Thyroid gland (tissue), 4 donors: ENCODE data around the gene NUP88. TPM values are rescaled to one million over a fixed set of nuclear protein-coding genes. Genes with fewer than 3 reads are reported as not detected.

Experiments
- DNase-seq, 2 donors: peaks; one replicate each; pipeline ENCODE4 v3.0.0-alpha.2; 2019
- H3K27ac ChIP-seq, 3 donors: fragments of 200-600 bp; sonication (generic); 1 replicate in 2 of 3; 2 replicates in 1 of 3; pipeline ENCODE4 v1.5.1; 2016 to 2019; ENCODE audit warnings: mild to moderate bottlenecking in 1 of 3, moderate library complexity in 1 of 3
- H3K27me3 ChIP-seq: fragments of 200-600 bp; sonication (generic); one replicate; pipeline ENCODE4 v1.5.1; 2019
- H3K36me3 ChIP-seq, 2 donors: fragments of 200-600 bp; sonication (generic); one replicate each; pipeline ENCODE4 v1.5.1; 2016 to 2019
- H3K4me1 ChIP-seq, 2 donors: fragments of 200-600 bp; sonication (generic); one replicate each; pipeline ENCODE4 v1.5.1; 2017 to 2019
- H3K4me3 ChIP-seq, 3 donors: fragments of 200-600 bp; sonication (generic); replicated peaks in 1 of 3; 1 replicate in 2 of 3; 2 replicates in 1 of 3; pipeline ENCODE4 v1.5.1; 2016; ENCODE audit warnings: mild to moderate bottlenecking in 1 of 3
- H3K9me3 ChIP-seq: fragments of 200-600 bp; sonication (generic); one replicate; pipeline ENCODE4 v1.5.1; 2017
- CTCF ChIP-seq, 6 experiments: fragments of 200-600 bp in 3 of 6; fragments of 450-650 bp in 3 of 6; sonication (generic) in 3 of 6; IDR thresholded peaks; one replicate each; pipeline ENCODE4 v1.5.1; 2016 to 2019; ENCODE audit warnings: antibody characterized with exemption in 6 of 6, mild to moderate bottlenecking in 2 of 6, inconsistent platforms in 1 of 6, moderate library complexity in 1 of 6
- POLR2A ChIP-seq, 2 donors: fragments of 450-650 bp; IDR thresholded peaks; one replicate each; pipeline ENCODE4 v1.6.1; 2017; ENCODE audit warnings: antibody characterized with exemption in 2 of 2, mild to moderate bottlenecking in 2 of 2, moderate library complexity in 1 of 2
- WGBS, 2 donors: methylation state at CpG; one replicate each; pipeline ENCODE4 v1.1.5; 2017; 5-methylcytosine and 5-hydroxymethylcytosine counted together
- intact Hi-C: fragments of 100-400 bp; cut with DNase I; formaldehyde crosslinking; loops from one replicate; pipeline ENCODE4 v1.15.1; 2023
- total RNA-seq, 4 donors: library from RNA; depleted of rRNA; stranded (reverse); fragments of >200 nt; gene quantifications; one replicate each; pipeline ENCODE4 v1.2.3, GENCODE V29; 2016

NUP88 gene
- total RNA-seq, 4 donors from 2014 or later: 84.8 to 158 (median 134) TPM

- DNase-seq: no peak
- no peaks in the 10 kb centered on the region for H3K27me3 ChIP-seq
- H3K36me3 ChIP-seq: peaks cover 31 to 49% of the 10 kb centered on the region in 2 donors
These were observed 46.4 kb downstream of the NUP88 start for GRCh38 chr17:5373112-5373511.

GRCh38 chr17:5370411-5370810, 49.1 kb downstream of the NUP88 start:
- 94% methylated on average over 4 of the region's 4 CpGs for WGBS, 2 donors
- H3K27ac ChIP-seq: no peak overlapping the region
- no peak overlapping the region for H3K4me3 ChIP-seq
- intact Hi-C loops: no loop called here
- H3K27me3 ChIP-seq: no peaks in the 10 kb centered on the region
- no peak for DNase-seq
- no peaks in the 10 kb centered on the region for H3K9me3 ChIP-seq
- H3K36me3 ChIP-seq: peaks cover 27 to 42% of the 10 kb centered on the region in 2 donors
- no peaks in the 10 kb centered on the region for H3K4me1 ChIP-seq
- TF ChIP-seq POLR2A (IDR thresholded peaks at IDR 0.05): no peak
- TF ChIP-seq CTCF (IDR thresholded peaks at IDR 0.05): no peak

More at GRCh38 chr17:5373112-5373511, 46.4 kb downstream of the NUP88 start:
- no peak overlapping the region for H3K27ac ChIP-seq
- intact Hi-C loops: no loop called here
- no peaks in the 10 kb centered on the region for H3K4me1 ChIP-seq
- H3K9me3 ChIP-seq: no peaks in the 10 kb centered on the region
- WGBS, 2 donors: 89 to 91% methylated on average over 6 of the region's 6 CpGs
- TF ChIP-seq POLR2A (IDR thresholded peaks at IDR 0.05) (no peak), CTCF (IDR thresholded peaks at IDR 0.05) (no peak)
- no peak overlapping the region for H3K4me3 ChIP-seq

GRCh38 chr17:5365831-5366230, 53.6 kb downstream of the NUP88 start:
- H3K4me1 ChIP-seq: no peaks in the 10 kb centered on the region
- DNase-seq: no peak
- WGBS, 2 donors: 90 to 95% methylated on average over 6 of the region's 6 CpGs
- no peak overlapping the region for H3K4me3 ChIP-seq
- intact Hi-C loops: no loop called here
- H3K27ac ChIP-seq: no peak overlapping the region
- peaks cover 30 to 50% of the 10 kb centered on the region in 2 donors for H3K36me3 ChIP-seq
- no peaks in the 10 kb centered on the region for H3K27me3 ChIP-seq
- H3K9me3 ChIP-seq: no peaks in the 10 kb centered on the region
- TF ChIP-seq POLR2A (IDR thresholded peaks at IDR 0.05): no peak
- TF ChIP-seq CTCF (IDR thresholded peaks at IDR 0.05): no peak

GRCh38 chr17:5364696-5365095, 54.8 kb downstream of the NUP88 start:
- Histone ChIP-seq H3K27ac (no peak overlapping the region), H3K9me3 (no peaks in the 10 kb centered on the region), H3K36me3 (peaks cover 27 to 47% of the 10 kb centered on the region in 2 donors), H3K4me3 (no peak overlapping the region), H3K27me3 (no peaks in the 10 kb centered on the region), H3K4me1 (no peaks in the 10 kb centered on the region)
- no peak for TF ChIP-seq CTCF (IDR thresholded peaks at IDR 0.05)
- no peak for TF ChIP-seq POLR2A (IDR thresholded peaks at IDR 0.05)
- intact Hi-C loops: no loop called here
- no peak for DNase-seq

- Histone ChIP-seq H3K4me1 (no peaks in the 10 kb centered on the region), H3K36me3 (peaks cover 22 to 46% of the 10 kb centered on the region in 2 donors), H3K27ac (no peak overlapping the region), H3K9me3 (no peaks in the 10 kb centered on the region), H3K4me3 (no peak overlapping the region), H3K27me3 (no peaks in the 10 kb centered on the region)
- TF ChIP-seq CTCF (IDR thresholded peaks at IDR 0.05): no peak
- TF ChIP-seq POLR2A (IDR thresholded peaks at IDR 0.05): no peak
- 93 to 94% methylated on average over 6 of the region's 6 CpGs for WGBS, 2 donors
- intact Hi-C loops: no loop called here
- no peak for DNase-seq
These were observed 55.3 kb downstream of the NUP88 start for GRCh38 chr17:5364156-5364555.
